Bronchial epithelial cell (primary cell): ENCODE measurements around the gene ASB12. TPM values are rescaled to one million over a fixed set of nuclear protein-coding genes. Genes with fewer than 3 reads are reported as not detected.

ENCODE experiments used
- DNase-seq: peaks from one replicate; pipeline ENCODE4 v3.0.0-alpha.2; 2010; ENCODE audit warnings: low read depth
- FAIRE-seq: peaks from 2 replicates; lab custom pipeline; 2011; peaks lifted over from hg19 to GRCh38; lab: Jason Lieb, UNC
- H3K27me3 ChIP-seq: 2 replicates; pipeline ENCODE4 v1.5.1; 2011; ENCODE audit warnings: low read length; ENCODE audit not compliant: control insufficient read depth, insufficient read depth
- H3K36me3 ChIP-seq: 2 replicates; pipeline ENCODE4 v1.5.1; 2011; ENCODE audit warnings: low read length; ENCODE audit not compliant: control insufficient read depth, insufficient read depth
- H3K4me3 ChIP-seq: 2 replicates; pipeline ENCODE4 v1.5.1; 2011; ENCODE audit warnings: mild to moderate bottlenecking, low read depth, low read length, control low read depth
- CTCF ChIP-seq: IDR thresholded peaks from 2 replicates; pipeline ENCODE4 v1.5.1; 2011; ENCODE audit warnings: mild to moderate bottlenecking, moderate library complexity, low read length, control low read depth, inconsistent platforms; ENCODE audit not compliant: insufficient read depth, severe bottlenecking
- total RNA-seq: library from RNA; depleted of rRNA; stranded (reverse); fragments of >200 nt; gene quantifications from 2 replicates; pipeline ENCODE4 v1.2.1, GENCODE V29; 2014

The ASB12 gene
- total RNA-seq, 1 donor from 2014 or later, result not detected

GRCh38 chrX:64198036-64198435 is 32.4 kb downstream of the ASB12 start:
- no peak for TF ChIP-seq CTCF
- H3K27me3 ChIP-seq, result no peaks in the 10 kb centered on the region
- DNase-seq, result no peak
- FAIRE-seq, result no peak
- H3K4me3 ChIP-seq, result no peak overlapping the region
- no peaks in the 10 kb centered on the region for H3K36me3 ChIP-seq

DNA sequence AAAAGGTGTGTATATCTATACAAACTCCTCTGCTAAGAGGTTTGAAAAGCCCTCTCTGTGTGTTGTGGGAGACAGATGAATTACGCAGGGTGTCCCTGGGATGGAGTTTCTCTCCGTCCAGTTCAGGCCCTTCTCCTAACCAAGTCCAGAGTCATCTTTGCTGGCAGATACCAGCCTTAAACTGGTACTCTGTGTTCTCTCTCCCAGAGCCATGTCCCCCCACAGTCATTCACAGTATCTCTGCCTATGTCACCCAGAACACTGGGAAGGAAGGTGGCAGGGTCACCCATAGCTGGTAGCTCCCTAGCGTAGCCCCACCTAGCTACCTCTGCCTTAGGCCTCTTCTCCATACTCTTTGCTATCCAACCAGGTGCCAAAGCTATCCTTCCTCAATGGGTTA is 33.8 kb downstream of the ASB12 start:
- no peaks in the 10 kb centered on the region for H3K36me3 ChIP-seq
- FAIRE-seq (no peak), DNase-seq (no peak)
- TF ChIP-seq CTCF, result no peak
- H3K4me3 ChIP-seq, result no peak overlapping the region
- no peaks in the 10 kb centered on the region for H3K27me3 ChIP-seq

GRCh38 chrX:64195862-64196261 is 34.5 kb downstream of the ASB12 start:
- no peak overlapping the region for H3K4me3 ChIP-seq
- DNase-seq (no peak), FAIRE-seq (no peak)
- no peak for TF ChIP-seq CTCF
- no peaks in the 10 kb centered on the region for H3K36me3 ChIP-seq
- no peaks in the 10 kb centered on the region for H3K27me3 ChIP-seq

DNA sequence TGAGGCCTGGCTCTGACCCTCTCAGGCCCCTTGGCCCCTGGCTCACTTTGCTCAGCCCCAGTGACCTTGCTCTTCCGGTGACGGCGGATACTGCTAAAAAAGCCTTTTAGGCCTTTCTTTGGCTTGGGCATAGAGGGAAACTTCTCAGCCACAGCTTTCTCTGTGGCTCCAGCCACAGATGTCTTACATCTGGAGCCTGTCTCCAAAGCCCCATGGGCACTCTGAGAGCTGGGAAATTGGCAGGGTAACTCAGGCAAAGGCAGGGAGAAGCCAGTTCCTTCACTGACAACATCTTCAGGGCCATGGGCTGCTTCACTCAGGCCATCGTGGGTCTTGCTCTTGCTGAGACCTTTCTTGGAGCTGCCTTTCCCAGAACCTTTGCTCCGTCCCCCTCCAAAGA is 37.7 kb downstream of the ASB12 start:
- FAIRE-seq, result no peak
- no peak for TF ChIP-seq CTCF
- no peak for DNase-seq
- H3K36me3 ChIP-seq, result no peaks in the 10 kb centered on the region
- H3K4me3 ChIP-seq, result no peak overlapping the region
- H3K27me3 ChIP-seq, result no peaks in the 10 kb centered on the region

GRCh38 chrX:64192040-64192439 is 38.4 kb downstream of the ASB12 start:
- no peak for TF ChIP-seq CTCF
- Histone ChIP-seq H3K27me3 (no peaks in the 10 kb centered on the region), H3K4me3 (no peak overlapping the region), H3K36me3 (no peaks in the 10 kb centered on the region)
- FAIRE-seq (no peak), DNase-seq (no peak)

GRCh38 chrX:64191281-64192010 is 39.0 kb downstream of the ASB12 start:
- DNase-seq, result no peak
- TF ChIP-seq CTCF, result no peak
- H3K27me3 ChIP-seq, result no peaks in the 10 kb centered on the region
- no peak overlapping the region for H3K4me3 ChIP-seq
- no peaks in the 10 kb centered on the region for H3K36me3 ChIP-seq
- FAIRE-seq, result no peak
